Brain microvascular endothelial cell (primary cell): ENCODE measurements around the gene CACNA1B.

ENCODE experiments used
- DNase-seq: peaks from one replicate; pipeline ENCODE4 v3.0.0-alpha.2; 2020
- H3K27ac ChIP-seq: fragments of 250-450 bp; sonication (Bioruptor Pico); 2 replicates; pipeline ENCODE4 v1.5.1; 2020; ENCODE audit warnings: mild to moderate bottlenecking, moderate library complexity
- H3K27me3 ChIP-seq: fragments of 250-450 bp; sonication (Bioruptor Pico); replicated peaks from 2 replicates; pipeline ENCODE4 v1.5.1; 2020; ENCODE audit warnings: mild to moderate bottlenecking
- H3K36me3 ChIP-seq: fragments of 250-450 bp; sonication (Bioruptor Pico); replicated peaks from 2 replicates; pipeline ENCODE4 v1.5.1; 2020; ENCODE audit warnings: mild to moderate bottlenecking
- H3K4me3 ChIP-seq: 2 replicates; pipeline ENCODE4 v1.5.1; 2011; ENCODE audit warnings: low read depth, mild to moderate bottlenecking, control low read depth, low read length, moderate library complexity
- in situ Hi-C: cut with HindIII; loops from 2 replicates; pipeline ENCODE4 v1.10.0; 2017; ENCODE audit warnings: low sequenced_read_pairs, low pct_ligation_motif_present
- TF ChIP-seq, protein P1 (sequence below): IDR thresholded peaks from 2 replicates; pipeline ENCODE4 v1.5.1; 2011; ENCODE audit warnings: low read depth, mild to moderate bottlenecking, moderate library complexity, low read length, control low read depth, inconsistent platforms; ENCODE audit errors: missing control alignments

Gene CACNA1B

DNA sequence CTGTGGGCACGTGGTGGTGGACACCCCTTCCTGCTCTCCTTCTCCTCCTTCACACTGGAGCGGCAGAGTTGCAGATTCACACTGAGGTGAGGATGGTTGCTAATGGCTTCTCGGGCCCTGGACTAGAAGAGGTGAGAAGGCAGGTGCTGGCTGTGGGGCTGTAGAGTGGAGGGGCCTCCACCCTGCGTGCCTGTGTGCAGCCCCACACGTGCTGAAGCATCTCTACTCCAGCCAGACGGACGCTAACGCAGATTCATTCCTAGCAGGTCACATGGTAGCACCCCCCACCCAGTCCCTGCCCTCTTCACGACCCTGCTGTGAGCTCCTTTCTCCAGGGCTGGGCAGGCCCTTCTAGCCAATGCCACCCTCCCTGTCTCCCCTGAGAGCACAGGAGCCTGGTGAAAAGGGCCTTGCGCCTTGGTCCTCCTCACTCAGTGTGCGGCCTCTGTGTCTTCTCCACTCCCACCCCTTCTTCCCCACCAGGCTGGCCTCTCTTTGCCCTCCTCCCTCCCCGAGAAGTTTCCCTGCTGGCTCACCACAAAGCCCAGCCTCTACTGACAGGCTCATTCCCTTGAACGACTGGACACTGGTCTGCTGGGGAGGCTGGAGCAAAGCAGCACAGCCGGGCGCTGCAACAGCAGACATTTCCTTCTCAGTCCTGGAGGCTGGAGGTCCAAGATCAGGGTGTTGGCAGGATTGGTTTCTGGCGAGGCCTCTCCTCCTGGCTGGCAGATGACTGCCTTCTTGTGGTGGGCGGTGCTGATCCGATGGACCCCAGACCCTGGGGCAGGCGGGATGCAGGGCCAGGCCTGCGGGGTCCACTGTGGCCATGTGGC lies 14.2 kb downstream of the CACNA1B start:
- TF ChIP-seq, protein P1, sequence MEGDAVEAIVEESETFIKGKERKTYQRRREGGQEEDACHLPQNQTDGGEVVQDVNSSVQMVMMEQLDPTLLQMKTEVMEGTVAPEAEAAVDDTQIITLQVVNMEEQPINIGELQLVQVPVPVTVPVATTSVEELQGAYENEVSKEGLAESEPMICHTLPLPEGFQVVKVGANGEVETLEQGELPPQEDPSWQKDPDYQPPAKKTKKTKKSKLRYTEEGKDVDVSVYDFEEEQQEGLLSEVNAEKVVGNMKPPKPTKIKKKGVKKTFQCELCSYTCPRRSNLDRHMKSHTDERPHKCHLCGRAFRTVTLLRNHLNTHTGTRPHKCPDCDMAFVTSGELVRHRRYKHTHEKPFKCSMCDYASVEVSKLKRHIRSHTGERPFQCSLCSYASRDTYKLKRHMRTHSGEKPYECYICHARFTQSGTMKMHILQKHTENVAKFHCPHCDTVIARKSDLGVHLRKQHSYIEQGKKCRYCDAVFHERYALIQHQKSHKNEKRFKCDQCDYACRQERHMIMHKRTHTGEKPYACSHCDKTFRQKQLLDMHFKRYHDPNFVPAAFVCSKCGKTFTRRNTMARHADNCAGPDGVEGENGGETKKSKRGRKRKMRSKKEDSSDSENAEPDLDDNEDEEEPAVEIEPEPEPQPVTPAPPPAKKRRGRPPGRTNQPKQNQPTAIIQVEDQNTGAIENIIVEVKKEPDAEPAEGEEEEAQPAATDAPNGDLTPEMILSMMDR = no peak
- Histone ChIP-seq H3K36me3 (no peaks in the 10 kb centered on the region), H3K27ac (no peak overlapping the region), H3K4me3 (no peak overlapping the region), H3K27me3 (no peaks in the 10 kb centered on the region)
- in situ Hi-C loops = no loop called here
- no peak for DNase-seq

DNA sequence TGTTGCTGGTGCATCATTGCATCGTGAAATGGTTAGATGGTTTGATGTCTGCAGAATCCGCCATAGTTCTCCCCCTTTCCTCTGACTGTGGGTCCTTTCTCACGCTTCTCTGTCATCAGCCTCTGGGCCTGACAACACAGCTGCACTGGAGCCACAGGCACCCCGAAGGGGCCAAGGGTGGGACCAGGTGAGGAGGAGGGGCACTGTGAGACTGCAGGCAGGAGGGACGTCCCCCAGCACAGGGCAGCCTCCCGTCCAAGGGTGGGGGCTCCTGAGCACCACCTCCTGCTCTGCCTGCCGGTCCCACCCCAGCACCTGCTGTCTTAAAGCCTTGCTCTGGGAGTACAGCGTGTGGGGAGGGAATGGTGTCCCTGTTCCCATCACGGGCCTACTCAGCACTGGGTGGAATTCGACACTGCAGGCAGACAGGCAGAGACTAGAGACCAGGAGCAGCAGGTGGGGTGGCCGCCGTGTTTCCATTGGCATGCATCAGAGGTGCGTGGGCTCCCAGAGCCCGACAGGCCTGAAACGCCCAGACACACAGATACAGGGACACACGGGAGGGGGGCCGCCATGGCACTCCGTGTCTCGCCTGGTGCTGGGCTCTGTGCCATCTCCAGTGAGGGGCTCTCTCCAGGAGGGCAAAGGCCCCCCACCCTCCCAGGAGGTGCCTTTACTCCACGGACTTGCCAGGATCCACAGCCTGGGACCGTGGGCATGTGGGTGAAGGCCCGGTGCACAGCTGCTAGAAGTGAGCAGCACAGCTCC lies 15.0 kb downstream of the CACNA1B start:
- in situ Hi-C loops = no loop called here
- TF ChIP-seq, protein P1 = no peak
- Histone ChIP-seq H3K36me3 (no peaks in the 10 kb centered on the region), H3K4me3 (no peak overlapping the region), H3K27ac (no peak overlapping the region), H3K27me3 (no peaks in the 10 kb centered on the region)
- no peak for DNase-seq

DNA sequence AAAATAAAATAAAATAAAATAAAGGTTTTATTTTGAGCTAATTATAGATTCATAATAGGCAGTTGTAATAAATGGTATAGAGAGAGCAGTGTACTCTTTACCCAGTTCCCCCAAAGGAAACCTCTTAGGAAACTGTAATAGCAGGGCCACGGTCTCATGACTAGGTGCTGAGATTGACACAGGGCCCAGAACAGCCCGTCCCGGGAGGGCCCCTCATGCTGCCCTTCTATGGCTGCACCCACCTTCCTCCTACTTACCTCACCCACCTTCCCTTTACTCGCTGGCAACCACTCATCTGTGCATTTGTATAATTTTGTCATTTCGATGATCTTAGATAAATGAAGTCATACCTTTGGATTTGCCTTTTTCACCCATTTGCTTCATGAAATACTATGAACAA lies 16.1 kb downstream of the CACNA1B start:
- no peak overlapping the region for H3K27ac ChIP-seq
- in situ Hi-C loops = no loop called here
- H3K27me3 ChIP-seq = no peaks in the 10 kb centered on the region
- TF ChIP-seq, protein P1 = no peak
- no peak for DNase-seq
- no peak overlapping the region for H3K4me3 ChIP-seq
- no peaks in the 10 kb centered on the region for H3K36me3 ChIP-seq

DNA sequence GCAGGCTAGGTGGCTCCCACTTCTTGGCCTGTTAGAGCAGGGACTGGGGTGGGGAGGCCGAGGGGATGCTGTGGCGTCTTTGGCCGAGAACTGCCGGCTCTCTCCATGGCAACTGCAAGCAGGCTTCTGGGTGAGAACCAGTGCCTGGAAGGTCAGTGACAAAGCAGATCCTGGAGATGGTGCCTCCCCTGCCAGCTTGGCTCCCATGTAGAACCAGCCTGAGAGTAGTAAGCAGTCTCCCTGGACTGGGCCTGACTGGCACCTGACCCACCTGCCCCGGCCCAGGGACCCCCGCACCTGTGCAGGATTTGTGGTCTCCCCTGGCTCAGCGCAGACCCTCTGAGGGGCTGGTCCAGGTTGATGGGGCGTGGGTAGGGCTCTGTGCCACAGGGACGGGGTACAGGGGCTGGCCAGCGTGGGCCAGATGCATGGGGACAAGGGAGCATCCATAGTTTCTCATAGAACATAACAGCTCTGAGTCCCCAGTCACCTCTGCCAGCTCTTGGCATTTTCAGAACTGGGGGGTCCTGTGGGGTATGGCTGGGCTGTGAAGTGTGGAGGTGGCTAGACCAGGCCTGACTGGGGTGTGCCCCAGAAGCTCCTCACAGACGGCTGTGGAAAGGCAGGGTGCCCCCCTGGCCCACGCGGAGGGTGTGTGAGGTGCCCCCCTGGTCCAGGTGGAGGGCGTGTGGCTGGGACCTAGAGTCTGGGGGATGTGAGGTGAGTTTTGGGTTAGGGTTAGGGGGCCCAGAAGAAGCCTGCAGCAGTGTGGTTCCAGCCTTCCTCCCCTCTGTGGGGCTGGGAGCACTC lies 22.2 kb downstream of the CACNA1B start:
- Histone ChIP-seq H3K27ac (no peak overlapping the region), H3K27me3 (no peaks in the 10 kb centered on the region), H3K36me3 (no peaks in the 10 kb centered on the region), H3K4me3 (no peak overlapping the region)
- in situ Hi-C loops = no loop called here
- TF ChIP-seq, protein P1 = no peak
- DNase-seq = no peak

DNA sequence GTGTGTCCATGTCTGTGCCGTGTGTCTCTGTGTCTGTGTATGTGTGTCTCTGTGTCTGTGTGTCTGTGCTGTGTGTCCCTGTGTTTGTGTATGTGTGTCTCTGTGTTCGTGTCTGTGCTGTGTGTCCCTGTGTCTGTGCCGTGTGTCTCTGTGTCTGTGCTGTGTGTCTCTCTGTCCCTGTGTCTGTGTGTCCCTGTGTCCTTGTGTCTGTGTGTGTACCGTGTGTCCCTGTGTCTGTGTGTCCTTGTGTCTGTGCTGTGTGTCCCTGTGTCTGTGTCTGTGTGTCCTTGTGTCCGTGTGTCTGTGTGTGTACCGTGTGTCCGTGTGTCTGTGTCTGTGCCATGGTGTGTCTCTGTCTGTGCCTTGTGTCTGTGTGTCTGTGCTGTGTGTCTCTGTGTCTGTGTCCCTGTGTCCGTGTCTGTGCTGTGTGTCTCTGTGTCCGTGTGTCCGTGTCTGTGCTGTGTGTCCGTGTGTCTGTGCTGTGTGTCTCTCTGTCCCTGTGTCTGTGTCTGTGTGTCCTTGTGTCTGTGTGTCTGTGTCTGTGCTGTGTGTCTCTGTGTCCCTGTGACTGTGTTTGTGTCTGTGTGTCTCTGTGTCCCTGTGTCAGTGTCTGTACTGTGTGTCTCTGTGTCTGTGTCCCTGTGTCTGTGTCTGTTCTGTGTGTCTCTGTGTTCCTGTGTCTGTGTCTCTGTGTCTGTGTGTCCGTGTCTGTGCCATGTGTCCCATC lies 23.2 kb downstream of the CACNA1B start:
- DNase-seq = no peak
- TF ChIP-seq, protein P1 = no peak
- in situ Hi-C loops = no loop called here
- Histone ChIP-seq H3K27me3 (no peaks in the 10 kb centered on the region), H3K36me3 (no peaks in the 10 kb centered on the region), H3K4me3 (no peak overlapping the region), H3K27ac (no peak overlapping the region)
